NOMO-1 (cell line): ENCODE measurements around the gene NELL2.

ENCODE experiments used
- DNase-seq, 2 experiments: peaks; one replicate each; lab custom pipeline; 2025; ENCODE audit not compliant: unreplicated experiment in 2 of 2; lab: John Stamatoyannopoulos, UW

Gene NELL2

GRCh38 chr12:44551631-44552030 is 324.5 kb downstream of the NELL2 start:
- DNase-seq: no peak

GRCh38 chr12:44550377-44550776 is 325.7 kb downstream of the NELL2 start:
- no peak for DNase-seq

- DNase-seq: no peak
Observed at GRCh38 chr12:44546060-44546459, 330.1 kb downstream of the NELL2 start.

GRCh38 chr12:44544018-44544417 is 332.1 kb downstream of the NELL2 start:
- no peak for DNase-seq

GRCh38 chr12:44542716-44543115 is 333.4 kb downstream of the NELL2 start:
- no peak for DNase-seq

- no peak for DNase-seq
Observed at GRCh38 chr12:44537354-44537753, 338.8 kb downstream of the NELL2 start.

- no peak for DNase-seq
Observed at GRCh38 chr12:44532940-44533339, 343.2 kb downstream of the NELL2 start.

- no peak for DNase-seq
Observed at GRCh38 chr12:44531320-44531971, 344.7 kb downstream of the NELL2 start.

GRCh38 chr12:44526655-44527182 is 349.4 kb downstream of the NELL2 start:
- no peak for DNase-seq

GRCh38 chr12:44525806-44526654 is 350.1 kb downstream of the NELL2 start:
- DNase-seq: no peak

- DNase-seq: no peak
Observed at GRCh38 chr12:44523828-44524227, 352.3 kb downstream of the NELL2 start.

GRCh38 chr12:44521702-44522101 is 354.4 kb downstream of the NELL2 start:
- DNase-seq: no peak

- DNase-seq: no peak
Observed at GRCh38 chr12:44519931-44520330, 356.2 kb downstream of the NELL2 start.

GRCh38 chr12:44511289-44511688 is 364.8 kb downstream of the NELL2 start:
- DNase-seq: no peak

GRCh38 chr12:44510510-44510909 is 365.6 kb downstream of the NELL2 start:
- DNase-seq: no peak

- DNase-seq: no peak
Observed at GRCh38 chr12:44510076-44510475, 366.0 kb downstream of the NELL2 start.

GRCh38 chr12:44509471-44509870 is 366.6 kb downstream of the NELL2 start:
- no peak for DNase-seq

- DNase-seq: no peak
Observed at GRCh38 chr12:44507461-44507860, 368.7 kb downstream of the NELL2 start.

- no peak for DNase-seq
Observed at GRCh38 chr12:44504799-44505198, 371.3 kb downstream of the NELL2 start.

- no peak for DNase-seq
Observed at GRCh38 chr12:44503329-44503728, 372.8 kb downstream of the NELL2 start.

- no peak for DNase-seq
Observed at GRCh38 chr12:44502681-44503080, 373.4 kb downstream of the NELL2 start.

- no peak for DNase-seq
Observed at GRCh38 chr12:44500423-44500822, 375.7 kb downstream of the NELL2 start.
